Measurements from ENCODE around the gene USP4. TPM values are rescaled to one million over a fixed set of nuclear protein-coding genes. Genes with fewer than 3 reads are reported as not detected.

USP4 gene
- total and polyA plus RNA-seq, 2 of the 8 experiments (the other 6 are each of a cell fraction or from before 2014, with no cell fraction given) = 16.0 to 27.8 TPM

- no peaks in the 10 kb centered on the region for H3K79me2 ChIP-seq (ENCODE audit: control insufficient read depth in 1 of 2, insufficient read depth in 2 of 2, low read length in 2 of 2)
- H3K14ac ChIP-seq (ENCODE audit: insufficient read length) = no peak overlapping the region
- H2BK20ac ChIP-seq (ENCODE audit: low read length) = no peak overlapping the region
- H4K91ac ChIP-seq (replicated peaks; ENCODE audit: insufficient read length, low read length) = no peak overlapping the region
- H3K9me3 ChIP-seq (ENCODE audit: insufficient read depth in 2 of 2, low read depth in 1 of 2, low read length in 1 of 2) = no peaks in the 10 kb centered on the region
- H3K23ac ChIP-seq (ENCODE audit: insufficient read length) = no peak overlapping the region
- H3K23me2 ChIP-seq (ENCODE audit: low read depth, low read length) = no peaks in the 10 kb centered on the region
- H3K36me3 ChIP-seq (ENCODE audit: control insufficient read depth in 2 of 4, insufficient read depth in 4 of 4, low read length in 3 of 4) = no peaks in the 10 kb centered on the region
- DNase-seq (ENCODE audit: low read depth in 1 of 2, low spot score in 2 of 2) = no peak
- H4K8ac ChIP-seq (ENCODE audit: extremely low read depth, insufficient read depth, low read length) = no peak overlapping the region
- H2BK12ac ChIP-seq (ENCODE audit: low read depth, low read length) = no peak overlapping the region
- H4K20me1 ChIP-seq (replicated peaks in 1 of 2; ENCODE audit: control insufficient read depth in 1 of 2, insufficient read depth in 2 of 2, low read length in 2 of 2) = no peaks in the 10 kb centered on the region
- no peak for FAIRE-seq
- no peaks in the 10 kb centered on the region for H3K79me1 ChIP-seq (ENCODE audit: low read depth, low read length)
- H2BK15ac ChIP-seq (ENCODE audit: low read length) = no peak overlapping the region
- no peak overlapping the region for H3K9ac ChIP-seq (replicated peaks in 1 of 4; ENCODE audit: extremely low read depth in 1 of 4, low read depth in 3 of 4, low read length in 3 of 4)
- TF ChIP-seq GABPA (IDR thresholded peaks at IDR 0.05; ENCODE audit: borderline replicate concordance, insufficient read depth, low read length) = no peak
- no peak for TF ChIP-seq POU5F1 (IDR thresholded peaks at IDR 0.05; ENCODE audit: low read depth, low read length)
- TF ChIP-seq CTBP2 (IDR thresholded peaks at IDR 0.05; ENCODE audit: borderline replicate concordance, insufficient read depth, insufficient read length, low read length) = no peak
- H3K27ac ChIP-seq (ENCODE audit: low read depth, low read length) = no peak overlapping the region
- 77% methylated on average over 2 of the region's 2 CpGs; no CpG with 5 or more reads in 1 of the 2 experiments for WGBS, 2 experiments (ENCODE audit: extremely low coverage in 1 of 2, insufficient coverage in 1 of 2, insufficient read length in 1 of 2, insufficient replicate concordance in 2 of 2, low coverage in 1 of 2, low lambda C conversion rate in 2 of 2, missing lambda C conversion rate in 1 of 2)
- CTCF ChIA-PET (ENCODE audit: partially characterized antibody) = interaction anchor here (0.6 to 1.7 kb wide), 3 partner anchors 17 to 586 kb away, joined by 3 to 4 read pairs (median 4); no protein-coding TSS in a partner anchor
- H3K4ac ChIP-seq (replicated peaks; ENCODE audit: insufficient read length, low read depth, low read length) = no peak overlapping the region
- no peak overlapping the region for H2AK5ac ChIP-seq (ENCODE audit: low read depth, low read length)
- no peak overlapping the region for H3K4me3 ChIP-seq (ENCODE audit: extremely low read depth in 1 of 4, insufficient read depth in 2 of 4, low read depth in 3 of 4, low read length in 4 of 4)
- no peak overlapping the region for H2BK120ac ChIP-seq (replicated peaks; ENCODE audit: low read depth, low read length)
- POLR2A ChIA-PET (ENCODE audit: partially characterized antibody) = no interaction called here
- no peaks in the 10 kb centered on the region for H3K4me1 ChIP-seq (replicated peaks in 1 of 4; ENCODE audit: control insufficient read depth in 3 of 4, insufficient read depth in 4 of 4, low read length in 3 of 4)
- no peak overlapping the region for H3K18ac ChIP-seq (ENCODE audit: extremely low read depth, low read length)
- no peak overlapping the region for H3K56ac ChIP-seq (replicated peaks; ENCODE audit: insufficient read length, low read depth, low read length)
- no peak overlapping the region for H4K5ac ChIP-seq (ENCODE audit: insufficient read length, low read depth, low read length)
- H2BK5ac ChIP-seq (ENCODE audit: low read depth, low read length) = no peak overlapping the region
- H3K27me3 ChIP-seq (replicated peaks in 1 of 4; ENCODE audit: control insufficient read depth in 3 of 4, extremely low read depth in 1 of 4, insufficient read depth in 3 of 4, low read length in 3 of 4) = no peaks in the 10 kb centered on the region
- H2AFZ ChIP-seq (ENCODE audit: low read length) = no peak overlapping the region
- H3K4me2 ChIP-seq (ENCODE audit: insufficient read depth in 1 of 2, low read depth in 2 of 2, low read length in 2 of 2) = no peak overlapping the region
These were observed 69.7 kb downstream of the USP4 start for GRCh38 chr3:49270156-49270500.
